OCI-LY7 (cell line): Measurements from ENCODE around the gene PHF5A. TPM values are rescaled to one million over a fixed set of nuclear protein-coding genes. Genes with fewer than 3 reads are reported as not detected.

ENCODE experiments used
- BruUV-seq: library from RNA; stranded (reverse); fragments of 400-500 nt; replicated peaks from 2 replicates; lab custom pipeline; 2021; lab: Mats Ljungman, UMichigan
- CTCF ChIA-PET: fragments of 300-600 bp; sonication (Branson Sonifier 250); formaldehyde crosslinking; loops from one replicate; lab custom pipeline; 2022; ENCODE audit warnings: antibody characterized with exemption; ENCODE audit not compliant: unreplicated experiment; lab: Charles Lee
- POLR2A ChIA-PET: fragments of 300-600 bp; sonication (Branson Sonifier 250); formaldehyde crosslinking; loops from one replicate; lab custom pipeline; 2022; ENCODE audit warnings: antibody characterized with exemption; lab: Charles Lee
- DNase-seq: peaks from one replicate; pipeline ENCODE4 v3.0.0-alpha.2; 2015; ENCODE audit warnings: low spot score
- H2AFZ ChIP-seq: fragments of 200-600 bp; sonication (generic), shearing (Covaris generic); 2 replicates; pipeline ENCODE4 v1.6.1; 2014; ENCODE audit warnings: mild to moderate bottlenecking, antibody characterized with exemption, low read length, moderate library complexity
- H3K27ac ChIP-seq: fragments of 200-600 bp; sonication (generic); 2 replicates; pipeline ENCODE4 v1.5.1; 2014; ENCODE audit warnings: mixed run types, low read depth, mild to moderate bottlenecking, moderate library complexity, low read length, inconsistent platforms; ENCODE audit not compliant: poor library complexity, severe bottlenecking
- H3K36me3 ChIP-seq: fragments of 200-600 bp; sonication (generic); 2 replicates; pipeline ENCODE4 v1.6.1; 2014; ENCODE audit warnings: mild to moderate bottlenecking, antibody characterized with exemption, low read length, moderate library complexity, mixed read lengths; ENCODE audit not compliant: insufficient read depth
- H3K4me1 ChIP-seq: fragments of 200-600 bp; sonication (generic); 2 replicates; pipeline ENCODE4 v1.5.1; 2014; ENCODE audit warnings: mild to moderate bottlenecking, low read length; ENCODE audit not compliant: insufficient read depth, poor library complexity, severe bottlenecking
- H3K4me2 ChIP-seq: fragments of 200-600 bp; sonication (generic); 2 replicates; pipeline ENCODE4 v1.6.1; 2014; ENCODE audit warnings: mild to moderate bottlenecking, low read length
- H3K4me3 ChIP-seq: fragments of 200-600 bp; sonication (generic); 2 replicates; pipeline ENCODE4 v1.5.1; 2014; ENCODE audit warnings: mild to moderate bottlenecking, low read depth, low read length; ENCODE audit not compliant: poor library complexity, severe bottlenecking
- H3K79me2 ChIP-seq: fragments of 200-600 bp; sonication (generic); 2 replicates; pipeline ENCODE4 v1.6.1; 2016; ENCODE audit warnings: low read depth, mild to moderate bottlenecking, low read length, moderate library complexity, mixed read lengths; ENCODE audit not compliant: insufficient read depth
- H3K9me2 ChIP-seq: fragments of 200-600 bp; sonication (generic); 2 replicates; pipeline ENCODE4 v1.6.1; 2016; ENCODE audit warnings: mild to moderate bottlenecking, low read length, mixed read lengths; ENCODE audit not compliant: insufficient read depth
- H3K9me3 ChIP-seq: fragments of 200-600 bp; sonication (generic); 2 replicates; pipeline ENCODE4 v1.6.1; 2014; ENCODE audit warnings: mild to moderate bottlenecking, mixed run types, low read length, mixed read lengths
- H4K20me1 ChIP-seq: fragments of 200-600 bp; sonication (generic); 2 replicates; pipeline ENCODE4 v1.6.1; 2014; ENCODE audit warnings: mild to moderate bottlenecking, antibody characterized with exemption, low read length, moderate library complexity, mixed read lengths; ENCODE audit not compliant: insufficient read depth
- EZH2phosphoT487 ChIP-seq: fragments of 200-600 bp; sonication (generic); IDR thresholded peaks from 2 replicates; pipeline ENCODE4 v1.6.1; 2018; ENCODE audit warnings: low read depth, borderline replicate concordance, mild to moderate bottlenecking, mixed run types, antibody characterized with exemption, low read length, moderate library complexity, mixed read lengths
- intact Hi-C: fragments of 100-400 bp; cut with micrococcal nuclease; formaldehyde crosslinking; loops from one replicate; pipeline ENCODE4 v1.10.0; 2022; ENCODE audit not compliant: unreplicated experiment
- total RNA-seq, 2 experiments: library from RNA; depleted of rRNA in 1 of 2; stranded (reverse); fragments of >200 nt in 1 of 2; shearing (Covaris generic) in 1 of 2; gene quantifications; 2 replicates each; pipeline ENCODE4 v1.2.3, GENCODE V29; 2014 to 2022
- TF ChIP-seq, protein P1 (sequence below): fragments of 200-600 bp; sonication (generic); conservative IDR thresholded peaks from 2 replicates; pipeline ENCODE4 v1.5.1; 2014; ENCODE audit warnings: mild to moderate bottlenecking, antibody characterized with exemption, low read length, moderate library complexity, mixed read lengths

Gene PHF5A
- total RNA-seq, 2 experiments from 2014 or later = 60.9 to 87.9 TPM

DNA sequence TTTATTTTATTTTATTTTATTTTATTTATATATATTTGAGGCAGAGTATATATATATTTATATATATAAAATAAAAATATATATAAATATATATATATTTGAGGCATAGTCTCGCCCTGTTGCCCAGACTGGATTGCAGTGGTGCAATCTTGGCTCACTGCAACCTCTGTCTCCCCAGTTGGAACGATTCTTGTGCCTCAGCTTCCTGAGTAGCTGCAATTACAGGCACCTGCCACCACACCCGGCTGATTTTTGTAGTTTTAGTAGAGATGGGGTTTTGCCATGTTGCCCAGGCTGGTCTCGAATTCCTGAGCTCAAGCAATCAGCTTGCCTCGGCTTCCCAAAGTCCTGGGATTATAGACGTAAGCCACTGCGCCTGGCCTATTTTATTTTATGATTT lies 31.8 kb upstream of the PHF5A start:
- TF ChIP-seq, protein P1, sequence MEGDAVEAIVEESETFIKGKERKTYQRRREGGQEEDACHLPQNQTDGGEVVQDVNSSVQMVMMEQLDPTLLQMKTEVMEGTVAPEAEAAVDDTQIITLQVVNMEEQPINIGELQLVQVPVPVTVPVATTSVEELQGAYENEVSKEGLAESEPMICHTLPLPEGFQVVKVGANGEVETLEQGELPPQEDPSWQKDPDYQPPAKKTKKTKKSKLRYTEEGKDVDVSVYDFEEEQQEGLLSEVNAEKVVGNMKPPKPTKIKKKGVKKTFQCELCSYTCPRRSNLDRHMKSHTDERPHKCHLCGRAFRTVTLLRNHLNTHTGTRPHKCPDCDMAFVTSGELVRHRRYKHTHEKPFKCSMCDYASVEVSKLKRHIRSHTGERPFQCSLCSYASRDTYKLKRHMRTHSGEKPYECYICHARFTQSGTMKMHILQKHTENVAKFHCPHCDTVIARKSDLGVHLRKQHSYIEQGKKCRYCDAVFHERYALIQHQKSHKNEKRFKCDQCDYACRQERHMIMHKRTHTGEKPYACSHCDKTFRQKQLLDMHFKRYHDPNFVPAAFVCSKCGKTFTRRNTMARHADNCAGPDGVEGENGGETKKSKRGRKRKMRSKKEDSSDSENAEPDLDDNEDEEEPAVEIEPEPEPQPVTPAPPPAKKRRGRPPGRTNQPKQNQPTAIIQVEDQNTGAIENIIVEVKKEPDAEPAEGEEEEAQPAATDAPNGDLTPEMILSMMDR = no peak
- TF ChIP-seq EZH2phosphoT487 = no peak
- Histone ChIP-seq H3K4me1 (no peaks in the 10 kb centered on the region), H3K27ac (no peak overlapping the region), H3K36me3 (peaks cover 77% of the 10 kb centered on the region), H3K4me3 (no peak overlapping the region), H3K79me2 (peaks cover 20% of the 10 kb centered on the region; the same call in 1 of the 2 replicates), H3K9me2 (no peaks in the 10 kb centered on the region), H2AFZ (no peak overlapping the region), H3K4me2 (no peak overlapping the region), H3K9me3 (no peaks in the 10 kb centered on the region), H4K20me1 (no peaks in the 10 kb centered on the region)
- DNase-seq = no peak
- ChIA-PET POLR2A (no interaction called here), CTCF (interaction anchor here (1.0 kb wide), 1 partner anchor 28 kb away, joined by 4 read pairs; no protein-coding TSS in a partner anchor)
- no TSS peak for BruUV-seq
- intact Hi-C loops = no loop called here

DNA sequence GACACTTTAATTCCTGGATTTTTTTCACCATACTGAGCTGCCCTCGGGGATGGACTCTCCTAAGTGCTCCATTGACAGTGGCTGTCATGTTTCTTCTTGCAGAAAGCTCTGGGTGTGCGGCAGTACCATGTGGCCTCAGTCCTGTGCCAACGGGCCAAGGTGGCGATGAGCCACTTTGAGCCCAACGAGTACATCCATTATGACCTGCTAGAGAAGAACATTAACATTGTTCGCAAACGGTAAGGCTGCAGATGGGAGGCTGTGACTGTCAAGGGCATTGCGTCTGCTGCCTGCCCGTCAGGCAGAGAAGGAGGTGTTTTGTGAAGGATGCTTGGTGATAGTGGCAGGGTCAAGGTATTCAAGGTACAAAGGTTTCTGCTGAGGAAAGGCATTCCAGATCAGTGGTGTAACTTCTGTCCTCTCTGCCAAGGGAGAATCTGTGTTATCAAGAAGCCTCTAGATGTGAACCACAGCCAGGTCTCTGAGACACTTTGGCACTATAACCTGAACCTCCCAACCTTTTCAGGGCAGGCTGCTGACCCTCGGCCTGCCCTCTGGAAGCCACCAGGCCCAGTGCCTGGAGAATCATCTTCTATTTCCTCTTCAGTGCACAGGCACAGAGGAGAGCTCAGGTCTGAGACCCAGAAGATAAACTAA lies 31.3 kb upstream of the PHF5A start:
- ChIA-PET CTCF (no interaction called here), POLR2A (no interaction called here)
- Histone ChIP-seq H3K9me3 (no peaks in the 10 kb centered on the region), H3K9me2 (no peaks in the 10 kb centered on the region), H3K27ac (no peak overlapping the region), H3K79me2 (peaks cover 25% of the 10 kb centered on the region; the same call in 1 of the 2 replicates), H3K4me3 (no peak overlapping the region), H3K4me1 (no peaks in the 10 kb centered on the region), H2AFZ (no peak overlapping the region), H4K20me1 (no peaks in the 10 kb centered on the region), H3K36me3 (peaks cover 79% of the 10 kb centered on the region), H3K4me2 (no peak overlapping the region)
- BruUV-seq = no TSS peak
- intact Hi-C loops = no loop called here
- no peak for TF ChIP-seq EZH2phosphoT487
- TF ChIP-seq, protein P1 = no peak
- no peak for DNase-seq

DNA sequence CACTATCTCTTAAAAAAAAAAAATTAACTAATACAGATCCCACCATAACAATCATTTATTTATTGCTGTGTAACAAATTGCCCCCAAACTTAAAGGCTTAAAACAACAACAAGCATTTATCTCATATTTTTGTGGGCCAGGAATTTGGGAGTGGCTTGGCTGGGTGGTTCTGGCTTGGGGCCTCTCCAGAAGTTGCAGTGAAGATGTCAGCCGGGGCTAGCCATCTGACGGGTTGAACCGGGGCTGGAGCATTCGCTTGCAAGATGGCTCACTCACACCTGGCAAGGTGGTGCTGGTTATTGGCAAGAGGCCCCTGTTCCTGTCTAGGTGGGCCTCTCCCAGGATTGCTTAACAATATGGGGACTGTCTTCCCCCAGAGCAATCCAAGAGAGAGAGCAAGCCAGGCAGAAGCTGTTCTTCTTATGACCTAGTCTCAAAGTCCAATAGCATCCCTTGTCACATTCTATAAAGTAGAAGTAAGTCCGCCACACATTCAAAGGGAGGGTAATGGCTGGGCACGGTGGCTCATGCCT lies 29.9 kb upstream of the PHF5A start:
- CTCF ChIA-PET = no interaction called here
- intact Hi-C loops = no loop called here
- Histone ChIP-seq H4K20me1 (no peaks in the 10 kb centered on the region), H3K9me3 (no peaks in the 10 kb centered on the region), H3K4me3 (no peak overlapping the region), H3K4me1 (no peaks in the 10 kb centered on the region), H3K36me3 (peaks cover 78% of the 10 kb centered on the region), H3K4me2 (no peak overlapping the region), H3K27ac (no peak overlapping the region), H3K79me2 (peaks cover 37% of the 10 kb centered on the region; the same call in 1 of the 2 replicates), H2AFZ (no peak overlapping the region), H3K9me2 (no peaks in the 10 kb centered on the region)
- POLR2A ChIA-PET = interaction anchor here (0.5 kb wide), 1 partner anchor 91 kb away, joined by 8 read pairs; the partner anchor contains the start of gene PMM1
- DNase-seq = no peak
- TF ChIP-seq EZH2phosphoT487 = no peak
- TF ChIP-seq, protein P1 = no peak
- no TSS peak for BruUV-seq
